ENCODE results near the gene MAPT.

DNA sequence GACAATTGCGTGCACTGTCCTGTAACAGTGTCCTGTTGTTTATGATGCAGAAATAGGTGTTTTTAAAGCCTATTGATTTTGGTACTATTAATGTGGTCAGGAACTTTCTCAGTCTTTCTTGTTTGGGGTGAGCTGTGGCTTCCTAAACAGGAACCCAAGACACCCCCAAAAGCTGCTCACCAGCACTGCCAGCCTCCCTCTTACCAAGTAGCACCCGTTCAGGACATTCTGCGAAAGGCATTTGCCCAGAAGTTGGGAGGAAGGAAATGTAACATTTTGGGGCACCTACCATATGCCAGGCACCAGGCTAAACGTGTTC, 83.1 kb downstream of the MAPT start:
- TF ChIP-seq, protein P1, sequence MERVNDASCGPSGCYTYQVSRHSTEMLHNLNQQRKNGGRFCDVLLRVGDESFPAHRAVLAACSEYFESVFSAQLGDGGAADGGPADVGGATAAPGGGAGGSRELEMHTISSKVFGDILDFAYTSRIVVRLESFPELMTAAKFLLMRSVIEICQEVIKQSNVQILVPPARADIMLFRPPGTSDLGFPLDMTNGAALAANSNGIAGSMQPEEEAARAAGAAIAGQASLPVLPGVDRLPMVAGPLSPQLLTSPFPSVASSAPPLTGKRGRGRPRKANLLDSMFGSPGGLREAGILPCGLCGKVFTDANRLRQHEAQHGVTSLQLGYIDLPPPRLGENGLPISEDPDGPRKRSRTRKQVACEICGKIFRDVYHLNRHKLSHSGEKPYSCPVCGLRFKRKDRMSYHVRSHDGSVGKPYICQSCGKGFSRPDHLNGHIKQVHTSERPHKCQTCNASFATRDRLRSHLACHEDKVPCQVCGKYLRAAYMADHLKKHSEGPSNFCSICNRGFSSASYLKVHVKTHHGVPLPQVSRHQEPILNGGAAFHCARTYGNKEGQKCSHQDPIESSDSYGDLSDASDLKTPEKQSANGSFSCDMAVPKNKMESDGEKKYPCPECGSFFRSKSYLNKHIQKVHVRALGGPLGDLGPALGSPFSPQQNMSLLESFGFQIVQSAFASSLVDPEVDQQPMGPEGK (CRISPR knock-in tag; IDR thresholded peaks at IDR 0.05; ENCODE audit: borderline replicate concordance): no peak
- TF ChIP-seq TCF4 (CRISPR knock-in tag; IDR thresholded peaks at IDR 0.05; ENCODE audit: borderline replicate concordance) (no peak), ARNTL (CRISPR knock-in tag; IDR thresholded peaks at IDR 0.05; ENCODE audit: borderline replicate concordance, low read depth) (no peak), SNAI2 (CRISPR knock-in tag; IDR thresholded peaks at IDR 0.05) (no peak), PPARA (CRISPR knock-in tag; IDR thresholded peaks at IDR 0.05; ENCODE audit: borderline replicate concordance) (no peak), ZC3H10 (CRISPR knock-in tag; IDR thresholded peaks at IDR 0.05) (no peak), ISL1 (CRISPR knock-in tag; IDR thresholded peaks at IDR 0.05) (no peak), ZFP3 (CRISPR knock-in tag; IDR thresholded peaks at IDR 0.05) (no peak), ZNF8 (CRISPR knock-in tag; IDR thresholded peaks at IDR 0.05) (no peak), TOX (CRISPR knock-in tag; IDR thresholded peaks at IDR 0.05; ENCODE audit: borderline replicate concordance) (no peak), ESRRG (CRISPR knock-in tag; IDR thresholded peaks at IDR 0.05) (no peak), OSR1 (CRISPR knock-in tag; IDR thresholded peaks at IDR 0.05) (no peak)
- TF ChIP-seq, protein P2, sequence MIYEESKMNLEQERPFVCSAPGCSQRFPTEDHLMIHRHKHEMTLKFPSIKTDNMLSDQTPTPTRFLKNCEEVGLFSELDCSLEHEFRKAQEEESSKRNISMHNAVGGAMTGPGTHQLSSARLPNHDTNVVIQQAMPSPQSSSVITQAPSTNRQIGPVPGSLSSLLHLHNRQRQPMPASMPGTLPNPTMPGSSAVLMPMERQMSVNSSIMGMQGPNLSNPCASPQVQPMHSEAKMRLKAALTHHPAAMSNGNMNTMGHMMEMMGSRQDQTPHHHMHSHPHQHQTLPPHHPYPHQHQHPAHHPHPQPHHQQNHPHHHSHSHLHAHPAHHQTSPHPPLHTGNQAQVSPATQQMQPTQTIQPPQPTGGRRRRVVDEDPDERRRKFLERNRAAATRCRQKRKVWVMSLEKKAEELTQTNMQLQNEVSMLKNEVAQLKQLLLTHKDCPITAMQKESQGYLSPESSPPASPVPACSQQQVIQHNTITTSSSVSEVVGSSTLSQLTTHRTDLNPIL (CRISPR knock-in tag; IDR thresholded peaks at IDR 0.05; ENCODE audit: low read depth): no peak
- TF ChIP-seq, protein P3, sequence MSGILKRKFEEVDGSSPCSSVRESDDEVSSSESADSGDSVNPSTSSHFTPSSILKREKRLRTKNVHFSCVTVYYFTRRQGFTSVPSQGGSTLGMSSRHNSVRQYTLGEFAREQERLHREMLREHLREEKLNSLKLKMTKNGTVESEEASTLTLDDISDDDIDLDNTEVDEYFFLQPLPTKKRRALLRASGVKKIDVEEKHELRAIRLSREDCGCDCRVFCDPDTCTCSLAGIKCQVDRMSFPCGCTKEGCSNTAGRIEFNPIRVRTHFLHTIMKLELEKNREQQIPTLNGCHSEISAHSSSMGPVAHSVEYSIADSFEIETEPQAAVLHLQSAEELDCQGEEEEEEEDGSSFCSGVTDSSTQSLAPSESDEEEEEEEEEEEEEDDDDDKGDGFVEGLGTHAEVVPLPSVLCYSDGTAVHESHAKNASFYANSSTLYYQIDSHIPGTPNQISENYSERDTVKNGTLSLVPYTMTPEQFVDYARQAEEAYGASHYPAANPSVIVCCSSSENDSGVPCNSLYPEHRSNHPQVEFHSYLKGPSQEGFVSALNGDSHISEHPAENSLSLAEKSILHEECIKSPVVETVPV (CRISPR knock-in tag; IDR thresholded peaks at IDR 0.05): no peak

All from SK-N-SH treated with all-trans-retinoic acid at 6 μM for 48 hours (cell line).